ENCODE results near the gene NCK2.

DNA sequence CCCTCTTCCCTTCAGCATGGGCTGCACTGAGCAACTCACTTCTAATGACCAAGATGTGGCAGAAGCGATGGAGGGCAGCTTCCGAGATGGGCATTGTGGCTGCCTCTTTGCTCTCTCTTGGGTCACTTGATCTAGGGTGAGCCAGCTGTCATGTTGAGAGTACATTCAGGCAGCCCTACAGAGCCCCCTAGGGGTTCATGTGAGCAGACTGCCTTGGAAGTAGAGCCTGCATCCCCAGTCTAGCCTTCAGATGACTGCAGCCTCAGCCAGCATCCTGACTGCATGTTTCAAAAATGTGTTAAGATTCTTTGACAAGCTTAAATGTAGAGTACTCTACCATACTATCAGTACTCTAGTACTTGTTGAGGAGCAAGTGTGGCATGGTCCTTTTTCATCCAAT, 143.9 kb downstream of the NCK2 start:
- TF ChIP-seq NFE2L2 (conservative IDR thresholded peaks at IDR 0.05; ENCODE audit: low read length) = no peak
- TF ChIP-seq CHD2 (IDR thresholded peaks at IDR 0.05; ENCODE audit: low read length, partially characterized antibody) = no peak
- no peak for TF ChIP-seq EP300 (IDR thresholded peaks at IDR 0.05)
- TF ChIP-seq, protein P1, sequence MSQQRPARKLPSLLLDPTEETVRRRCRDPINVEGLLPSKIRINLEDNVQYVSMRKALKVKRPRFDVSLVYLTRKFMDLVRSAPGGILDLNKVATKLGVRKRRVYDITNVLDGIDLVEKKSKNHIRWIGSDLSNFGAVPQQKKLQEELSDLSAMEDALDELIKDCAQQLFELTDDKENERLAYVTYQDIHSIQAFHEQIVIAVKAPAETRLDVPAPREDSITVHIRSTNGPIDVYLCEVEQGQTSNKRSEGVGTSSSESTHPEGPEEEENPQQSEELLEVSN (IDR thresholded peaks at IDR 0.05; ENCODE audit: borderline replicate concordance, low read depth) = no peak
- no peak for TF ChIP-seq POLR2A (IDR thresholded peaks at IDR 0.05; ENCODE audit: low read length)
- TF ChIP-seq MYC (IDR thresholded peaks at IDR 0.05; ENCODE audit: borderline replicate concordance, low read length) = no peak
- TF ChIP-seq, protein P2, sequence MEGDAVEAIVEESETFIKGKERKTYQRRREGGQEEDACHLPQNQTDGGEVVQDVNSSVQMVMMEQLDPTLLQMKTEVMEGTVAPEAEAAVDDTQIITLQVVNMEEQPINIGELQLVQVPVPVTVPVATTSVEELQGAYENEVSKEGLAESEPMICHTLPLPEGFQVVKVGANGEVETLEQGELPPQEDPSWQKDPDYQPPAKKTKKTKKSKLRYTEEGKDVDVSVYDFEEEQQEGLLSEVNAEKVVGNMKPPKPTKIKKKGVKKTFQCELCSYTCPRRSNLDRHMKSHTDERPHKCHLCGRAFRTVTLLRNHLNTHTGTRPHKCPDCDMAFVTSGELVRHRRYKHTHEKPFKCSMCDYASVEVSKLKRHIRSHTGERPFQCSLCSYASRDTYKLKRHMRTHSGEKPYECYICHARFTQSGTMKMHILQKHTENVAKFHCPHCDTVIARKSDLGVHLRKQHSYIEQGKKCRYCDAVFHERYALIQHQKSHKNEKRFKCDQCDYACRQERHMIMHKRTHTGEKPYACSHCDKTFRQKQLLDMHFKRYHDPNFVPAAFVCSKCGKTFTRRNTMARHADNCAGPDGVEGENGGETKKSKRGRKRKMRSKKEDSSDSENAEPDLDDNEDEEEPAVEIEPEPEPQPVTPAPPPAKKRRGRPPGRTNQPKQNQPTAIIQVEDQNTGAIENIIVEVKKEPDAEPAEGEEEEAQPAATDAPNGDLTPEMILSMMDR (IDR thresholded peaks at IDR 0.05) = no peak
- TF ChIP-seq ESRRA (IDR thresholded peaks at IDR 0.05; ENCODE audit: borderline replicate concordance, low read length) = no peak
- TF ChIP-seq RAD21 (conservative IDR thresholded peaks at IDR 0.05 in 1 of 2, IDR thresholded peaks at IDR 0.05 in 1 of 2) = no peak
- TF ChIP-seq, protein P3, sequence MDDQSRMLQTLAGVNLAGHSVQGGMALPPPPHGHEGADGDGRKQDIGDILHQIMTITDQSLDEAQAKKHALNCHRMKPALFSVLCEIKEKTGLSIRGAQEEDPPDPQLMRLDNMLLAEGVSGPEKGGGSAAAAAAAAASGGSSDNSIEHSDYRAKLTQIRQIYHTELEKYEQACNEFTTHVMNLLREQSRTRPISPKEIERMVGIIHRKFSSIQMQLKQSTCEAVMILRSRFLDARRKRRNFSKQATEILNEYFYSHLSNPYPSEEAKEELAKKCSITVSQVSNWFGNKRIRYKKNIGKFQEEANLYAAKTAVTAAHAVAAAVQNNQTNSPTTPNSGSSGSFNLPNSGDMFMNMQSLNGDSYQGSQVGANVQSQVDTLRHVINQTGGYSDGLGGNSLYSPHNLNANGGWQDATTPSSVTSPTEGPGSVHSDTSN (IDR thresholded peaks at IDR 0.05) = no peak
- no peak for TF ChIP-seq MAZ (IDR thresholded peaks at IDR 0.05; ENCODE audit: borderline replicate concordance, low read depth, low read length)

All from A549 (cell line).